OCI-LY7 (cell line): ENCODE results near the gene PLA2G4D. TPM values are rescaled to one million over a fixed set of nuclear protein-coding genes. Genes with fewer than 3 reads are reported as not detected.

ENCODE experiments used
- BruUV-seq: library from RNA; stranded (reverse); fragments of 400-500 nt; replicated peaks from 2 replicates; lab custom pipeline; 2021; lab: Mats Ljungman, UMichigan
- CTCF ChIA-PET: fragments of 300-600 bp; sonication (Branson Sonifier 250); formaldehyde crosslinking; loops from one replicate; lab custom pipeline; 2022; ENCODE audit warnings: antibody characterized with exemption; ENCODE audit not compliant: unreplicated experiment; lab: Charles Lee
- POLR2A ChIA-PET: fragments of 300-600 bp; sonication (Branson Sonifier 250); formaldehyde crosslinking; loops from one replicate; lab custom pipeline; 2022; ENCODE audit warnings: antibody characterized with exemption; lab: Charles Lee
- DNase-seq: peaks from one replicate; pipeline ENCODE4 v3.0.0-alpha.2; 2015; ENCODE audit warnings: low spot score
- H2AFZ ChIP-seq: fragments of 200-600 bp; sonication (generic), shearing (Covaris generic); 2 replicates; pipeline ENCODE4 v1.6.1; 2014; ENCODE audit warnings: mild to moderate bottlenecking, antibody characterized with exemption, low read length, moderate library complexity
- H3K27ac ChIP-seq: fragments of 200-600 bp; sonication (generic); 2 replicates; pipeline ENCODE4 v1.5.1; 2014; ENCODE audit warnings: mixed run types, low read depth, mild to moderate bottlenecking, moderate library complexity, low read length, inconsistent platforms; ENCODE audit not compliant: poor library complexity, severe bottlenecking
- H3K36me3 ChIP-seq: fragments of 200-600 bp; sonication (generic); 2 replicates; pipeline ENCODE4 v1.6.1; 2014; ENCODE audit warnings: mild to moderate bottlenecking, antibody characterized with exemption, low read length, moderate library complexity, mixed read lengths; ENCODE audit not compliant: insufficient read depth
- H3K4me1 ChIP-seq: fragments of 200-600 bp; sonication (generic); 2 replicates; pipeline ENCODE4 v1.5.1; 2014; ENCODE audit warnings: mild to moderate bottlenecking, low read length; ENCODE audit not compliant: insufficient read depth, poor library complexity, severe bottlenecking
- H3K4me2 ChIP-seq: fragments of 200-600 bp; sonication (generic); 2 replicates; pipeline ENCODE4 v1.6.1; 2014; ENCODE audit warnings: mild to moderate bottlenecking, low read length
- H3K4me3 ChIP-seq: fragments of 200-600 bp; sonication (generic); 2 replicates; pipeline ENCODE4 v1.5.1; 2014; ENCODE audit warnings: mild to moderate bottlenecking, low read depth, low read length; ENCODE audit not compliant: poor library complexity, severe bottlenecking
- H3K79me2 ChIP-seq: fragments of 200-600 bp; sonication (generic); 2 replicates; pipeline ENCODE4 v1.6.1; 2016; ENCODE audit warnings: low read depth, mild to moderate bottlenecking, low read length, moderate library complexity, mixed read lengths; ENCODE audit not compliant: insufficient read depth
- H3K9me2 ChIP-seq: fragments of 200-600 bp; sonication (generic); 2 replicates; pipeline ENCODE4 v1.6.1; 2016; ENCODE audit warnings: mild to moderate bottlenecking, low read length, mixed read lengths; ENCODE audit not compliant: insufficient read depth
- H3K9me3 ChIP-seq: fragments of 200-600 bp; sonication (generic); 2 replicates; pipeline ENCODE4 v1.6.1; 2014; ENCODE audit warnings: mild to moderate bottlenecking, mixed run types, low read length, mixed read lengths
- H4K20me1 ChIP-seq: fragments of 200-600 bp; sonication (generic); 2 replicates; pipeline ENCODE4 v1.6.1; 2014; ENCODE audit warnings: mild to moderate bottlenecking, antibody characterized with exemption, low read length, moderate library complexity, mixed read lengths; ENCODE audit not compliant: insufficient read depth
- EZH2phosphoT487 ChIP-seq: fragments of 200-600 bp; sonication (generic); IDR thresholded peaks from 2 replicates; pipeline ENCODE4 v1.6.1; 2018; ENCODE audit warnings: low read depth, borderline replicate concordance, mild to moderate bottlenecking, mixed run types, antibody characterized with exemption, low read length, moderate library complexity, mixed read lengths
- intact Hi-C: fragments of 100-400 bp; cut with micrococcal nuclease; formaldehyde crosslinking; loops from one replicate; pipeline ENCODE4 v1.10.0; 2022; ENCODE audit not compliant: unreplicated experiment
- total RNA-seq, 2 experiments: library from RNA; depleted of rRNA in 1 of 2; stranded (reverse); fragments of >200 nt in 1 of 2; shearing (Covaris generic) in 1 of 2; gene quantifications; 2 replicates each; pipeline ENCODE4 v1.2.3, GENCODE V29; 2014 to 2022
- TF ChIP-seq, protein P1 (sequence below): fragments of 200-600 bp; sonication (generic); conservative IDR thresholded peaks from 2 replicates; pipeline ENCODE4 v1.5.1; 2014; ENCODE audit warnings: mild to moderate bottlenecking, antibody characterized with exemption, low read length, moderate library complexity, mixed read lengths

Gene PLA2G4D
- total RNA-seq, 2 experiments from 2014 or later, result not detected

GRCh38 chr15:42102646-42103235 lies 8.4 kb upstream of the PLA2G4D start:
- no peak overlapping the region for H3K4me3 ChIP-seq
- no peak overlapping the region for H3K4me2 ChIP-seq
- peaks cover 10% of the 10 kb centered on the region for H3K4me1 ChIP-seq
- TF ChIP-seq EZH2phosphoT487, result no peak
- TF ChIP-seq, protein P1, sequence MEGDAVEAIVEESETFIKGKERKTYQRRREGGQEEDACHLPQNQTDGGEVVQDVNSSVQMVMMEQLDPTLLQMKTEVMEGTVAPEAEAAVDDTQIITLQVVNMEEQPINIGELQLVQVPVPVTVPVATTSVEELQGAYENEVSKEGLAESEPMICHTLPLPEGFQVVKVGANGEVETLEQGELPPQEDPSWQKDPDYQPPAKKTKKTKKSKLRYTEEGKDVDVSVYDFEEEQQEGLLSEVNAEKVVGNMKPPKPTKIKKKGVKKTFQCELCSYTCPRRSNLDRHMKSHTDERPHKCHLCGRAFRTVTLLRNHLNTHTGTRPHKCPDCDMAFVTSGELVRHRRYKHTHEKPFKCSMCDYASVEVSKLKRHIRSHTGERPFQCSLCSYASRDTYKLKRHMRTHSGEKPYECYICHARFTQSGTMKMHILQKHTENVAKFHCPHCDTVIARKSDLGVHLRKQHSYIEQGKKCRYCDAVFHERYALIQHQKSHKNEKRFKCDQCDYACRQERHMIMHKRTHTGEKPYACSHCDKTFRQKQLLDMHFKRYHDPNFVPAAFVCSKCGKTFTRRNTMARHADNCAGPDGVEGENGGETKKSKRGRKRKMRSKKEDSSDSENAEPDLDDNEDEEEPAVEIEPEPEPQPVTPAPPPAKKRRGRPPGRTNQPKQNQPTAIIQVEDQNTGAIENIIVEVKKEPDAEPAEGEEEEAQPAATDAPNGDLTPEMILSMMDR, result no peak
- H3K9me2 ChIP-seq, result no peaks in the 10 kb centered on the region
- no TSS peak for BruUV-seq
- H3K27ac ChIP-seq, result no peak overlapping the region
- intact Hi-C loops, result no loop called here
- no peaks in the 10 kb centered on the region for H3K9me3 ChIP-seq
- ChIA-PET CTCF (no interaction called here), POLR2A (no interaction called here)
- H4K20me1 ChIP-seq, result no peaks in the 10 kb centered on the region
- no peak overlapping the region for H2AFZ ChIP-seq
- no peak for DNase-seq
- no peaks in the 10 kb centered on the region for H3K36me3 ChIP-seq
- no peaks in the 10 kb centered on the region for H3K79me2 ChIP-seq

DNA sequence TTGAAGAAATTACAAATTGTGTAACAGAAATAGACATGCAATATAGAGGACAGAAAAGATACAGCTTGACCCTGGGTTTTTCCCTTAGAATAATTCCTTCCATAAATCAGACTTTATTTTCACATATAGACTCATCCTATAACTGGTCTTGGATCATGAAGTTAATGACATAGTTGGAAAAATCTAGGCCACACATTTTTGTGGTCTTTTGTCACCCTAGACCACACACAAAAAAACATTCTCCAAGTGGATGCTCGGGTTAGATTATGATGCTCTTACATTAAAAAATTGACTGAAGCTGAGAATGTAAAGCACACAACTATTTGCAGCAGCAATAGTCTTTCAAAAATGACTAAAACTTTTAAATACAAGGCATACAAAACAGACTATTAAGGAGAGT lies 7.5 kb upstream of the PLA2G4D start:
- H3K9me3 ChIP-seq, result no peaks in the 10 kb centered on the region
- no peaks in the 10 kb centered on the region for H4K20me1 ChIP-seq
- no peak for DNase-seq
- no peak overlapping the region for H3K4me2 ChIP-seq
- H3K79me2 ChIP-seq, result no peaks in the 10 kb centered on the region
- ChIA-PET POLR2A (no interaction called here), CTCF (no interaction called here)
- H3K36me3 ChIP-seq, result no peaks in the 10 kb centered on the region
- H3K9me2 ChIP-seq, result no peaks in the 10 kb centered on the region
- no peak for TF ChIP-seq EZH2phosphoT487
- TF ChIP-seq, protein P1, result no peak
- H3K4me3 ChIP-seq, result no peak overlapping the region
- no peak overlapping the region for H3K27ac ChIP-seq
- no TSS peak for BruUV-seq
- intact Hi-C loops, result no loop called here
- H3K4me1 ChIP-seq, result peaks cover 4% of the 10 kb centered on the region
- H2AFZ ChIP-seq, result no peak overlapping the region

GRCh38 chr15:42100021-42100800 lies 5.8 kb upstream of the PLA2G4D start:
- Histone ChIP-seq H2AFZ (no peak overlapping the region), H3K9me2 (no peaks in the 10 kb centered on the region), H3K4me2 (no peak overlapping the region), H3K4me3 (no peak overlapping the region), H3K27ac (no peak overlapping the region), H3K79me2 (no peaks in the 10 kb centered on the region), H3K4me1 (peaks cover 2% of the 10 kb centered on the region), H3K9me3 (no peaks in the 10 kb centered on the region), H4K20me1 (no peaks in the 10 kb centered on the region), H3K36me3 (no peaks in the 10 kb centered on the region)
- intact Hi-C loops, result no loop called here
- BruUV-seq, result no TSS peak
- POLR2A ChIA-PET, result interaction anchor here (0.7 kb wide), 1 partner anchor 10 kb away, joined by 3 read pairs; no protein-coding TSS in a partner anchor
- DNase-seq, result no peak
- CTCF ChIA-PET, result no interaction called here
- TF ChIP-seq, protein P1, result no peak
- no peak for TF ChIP-seq EZH2phosphoT487
